ENCODE measurements around the gene AKAP13.

GRCh38 chr15:85587707-85588411, 207.5 kb downstream of the AKAP13 start:
- TF ChIP-seq CTCF (IDR thresholded peaks at IDR 0.05) (no peak), EZH2 (IDR thresholded peaks at IDR 0.05) (no peak), EZH2phosphoT487 (IDR thresholded peaks at IDR 0.05) (no peak)

Data from neural progenitor cell (in vitro differentiated cells).